GM18519 (cell line): ENCODE measurements around the gene ZCWPW1.
"Not testable (repeated sequence)": the region's sequence is repeated elsewhere in the genome, so short reads cannot be mapped to it uniquely, and the experiment has no call there.

Source experiments
- ATAC-seq: cut with Tn5 transposase; IDR thresholded peaks from one replicate; pipeline ENCODE4 v1.9.1; 2021; ENCODE audit warnings: mild to moderate bottlenecking, moderate library complexity; ENCODE audit not compliant: unreplicated experiment, low FRiP score

Gene ZCWPW1

DNA sequence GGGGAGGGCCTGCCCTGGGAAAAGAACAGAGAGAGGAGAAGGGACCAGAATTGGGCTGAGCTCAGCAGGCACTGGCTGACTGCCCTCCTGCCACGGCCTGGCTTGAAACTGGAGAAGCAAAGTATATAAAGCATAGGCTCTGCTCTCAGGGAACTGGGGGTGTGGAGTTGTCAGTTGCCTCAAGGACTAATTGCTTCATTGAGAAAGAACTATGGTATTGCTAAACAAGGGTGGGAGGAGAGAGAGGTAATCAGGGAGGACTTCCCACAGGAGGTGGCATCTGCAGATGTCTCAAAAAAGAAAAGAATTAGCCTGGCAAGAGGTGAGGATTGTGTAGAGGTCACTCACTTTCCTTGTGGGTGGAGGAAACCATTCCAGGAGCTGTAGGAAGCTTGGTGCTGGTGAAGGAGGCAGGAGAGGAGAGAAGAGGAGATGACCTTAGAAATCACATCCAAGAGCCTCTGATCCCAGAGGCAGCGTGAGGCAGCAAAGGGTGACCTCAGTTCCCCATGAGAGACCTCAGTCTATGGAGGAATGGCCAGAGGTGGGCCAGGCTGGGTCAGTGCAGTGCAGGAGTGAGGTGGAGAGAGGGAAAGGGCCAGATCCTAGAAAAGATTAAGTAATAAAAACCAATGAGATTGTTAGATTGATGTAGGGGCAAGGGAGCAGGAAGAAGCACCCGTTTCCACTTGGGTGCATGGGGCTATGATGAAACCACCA lies 68.2 kb downstream of the ZCWPW1 start:
- no peak for ATAC-seq

DNA sequence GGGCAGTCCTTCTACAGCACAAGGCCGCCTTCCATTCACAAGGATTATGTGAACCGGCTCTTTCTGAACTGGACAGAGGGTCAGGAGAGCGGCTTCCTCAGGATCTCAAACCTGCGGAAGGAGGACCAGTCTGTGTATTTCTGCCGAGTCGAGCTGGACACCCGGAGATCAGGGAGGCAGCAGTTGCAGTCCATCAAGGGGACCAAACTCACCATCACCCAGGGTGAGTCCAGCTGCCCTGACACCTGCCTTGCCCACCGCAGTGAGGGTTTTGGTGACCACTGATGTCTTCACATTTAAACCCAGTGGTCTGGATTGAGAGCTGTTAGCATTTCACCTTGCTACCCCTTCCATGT lies 69.7 kb downstream of the ZCWPW1 start:
- ATAC-seq, result no peak

DNA sequence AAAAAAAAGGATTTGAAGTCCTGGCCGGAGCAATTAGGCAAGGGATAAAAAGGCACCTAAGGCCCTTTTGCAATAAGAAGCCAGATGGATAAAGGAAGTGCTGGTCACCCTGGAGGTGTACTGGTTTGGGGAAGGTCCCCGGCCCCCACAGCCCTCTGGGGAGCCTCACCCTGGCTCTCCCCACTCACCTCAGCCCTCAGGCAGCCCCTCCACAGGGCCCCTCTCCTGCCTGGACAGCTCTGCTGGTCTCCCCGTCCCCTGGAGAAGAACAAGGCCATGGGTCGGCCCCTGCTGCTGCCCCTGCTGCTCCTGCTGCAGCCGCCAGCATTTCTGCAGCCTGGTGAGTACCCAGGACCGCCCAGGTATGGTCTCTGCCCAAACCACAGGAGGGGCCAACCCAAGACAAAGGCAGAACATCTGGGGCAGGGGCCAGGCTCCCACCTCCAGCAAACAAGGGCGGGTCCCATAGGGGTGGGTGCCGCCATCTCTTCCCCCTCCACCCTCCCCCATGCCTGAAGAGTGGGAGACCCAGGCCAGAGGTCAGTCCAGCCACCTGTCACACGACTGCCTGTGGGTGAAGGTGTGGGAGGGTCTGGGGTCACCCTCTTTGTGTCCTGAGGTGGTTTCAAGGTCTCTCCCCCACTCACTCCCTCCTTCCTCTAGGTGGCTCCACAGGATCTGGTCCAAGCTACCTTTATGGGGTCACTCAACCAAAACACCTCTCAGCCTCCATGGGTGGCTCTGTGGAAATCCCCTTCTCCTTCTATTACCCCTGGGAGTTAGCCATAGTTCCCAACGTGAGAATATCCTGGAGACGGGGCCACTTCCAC lies 70.3 kb downstream of the ZCWPW1 start, which contains the start of gene PILRB:
Gene PILRB, plus strand, starts transcription at position 91 of the 830 bp plus-strand sequence. Its CDS starts 186 bp downstream, at position 277.
- no peak for ATAC-seq

DNA sequence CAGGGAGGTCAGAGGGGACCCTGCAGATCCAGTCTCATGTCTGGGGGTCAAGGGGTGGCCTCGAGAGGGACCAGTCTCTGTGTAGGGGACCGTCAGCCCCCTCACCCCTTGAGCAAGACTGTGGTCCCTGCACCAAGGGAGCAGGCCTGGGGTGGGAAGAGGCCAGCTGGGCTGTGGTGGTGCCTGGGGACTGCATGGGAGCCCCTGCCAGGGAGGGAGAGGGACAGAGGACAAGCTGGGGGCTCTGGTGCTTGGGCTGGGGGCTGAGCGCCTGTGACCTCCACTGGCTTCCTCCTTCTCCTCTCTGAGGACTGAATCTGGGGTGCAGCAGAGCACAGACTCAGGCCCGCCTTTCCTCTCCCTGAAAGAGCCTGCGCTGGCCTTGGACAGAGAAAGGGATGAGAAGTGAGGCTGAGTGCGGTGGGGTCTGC lies 71.4 kb downstream of the ZCWPW1 start:
- no peak for ATAC-seq

DNA sequence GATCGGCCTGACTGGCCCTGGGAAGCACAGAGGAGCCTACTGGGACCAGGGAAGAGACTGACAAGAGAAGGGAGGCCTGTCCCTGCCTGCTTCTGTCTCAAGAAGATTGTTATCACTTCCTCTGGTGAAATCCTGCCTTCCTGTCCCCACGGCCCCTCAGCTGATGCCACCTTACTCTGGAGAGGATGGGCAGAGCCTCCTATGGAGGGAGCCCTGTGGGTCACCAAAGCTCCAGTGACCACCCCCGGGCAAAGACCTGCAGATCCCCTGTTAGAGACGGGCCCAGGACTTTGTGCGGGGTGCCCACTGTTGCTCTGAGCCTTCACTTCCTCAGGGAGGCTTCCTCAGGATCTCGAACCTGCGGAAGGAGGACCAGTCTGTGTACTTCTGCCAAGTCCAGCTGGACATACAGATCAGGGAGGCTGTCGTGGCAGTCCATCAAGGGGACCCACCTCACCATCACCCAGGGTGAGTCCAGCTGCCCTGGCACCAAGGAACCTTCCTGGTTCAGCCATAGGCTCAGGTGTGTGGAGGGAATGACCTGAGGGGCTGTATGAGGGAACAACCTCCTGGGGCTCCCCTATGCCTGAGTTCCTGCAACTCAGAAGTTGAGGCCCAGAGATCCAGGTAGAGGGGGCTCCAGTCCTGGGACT lies 72.0 kb downstream of the ZCWPW1 start:
- no peak for ATAC-seq

DNA sequence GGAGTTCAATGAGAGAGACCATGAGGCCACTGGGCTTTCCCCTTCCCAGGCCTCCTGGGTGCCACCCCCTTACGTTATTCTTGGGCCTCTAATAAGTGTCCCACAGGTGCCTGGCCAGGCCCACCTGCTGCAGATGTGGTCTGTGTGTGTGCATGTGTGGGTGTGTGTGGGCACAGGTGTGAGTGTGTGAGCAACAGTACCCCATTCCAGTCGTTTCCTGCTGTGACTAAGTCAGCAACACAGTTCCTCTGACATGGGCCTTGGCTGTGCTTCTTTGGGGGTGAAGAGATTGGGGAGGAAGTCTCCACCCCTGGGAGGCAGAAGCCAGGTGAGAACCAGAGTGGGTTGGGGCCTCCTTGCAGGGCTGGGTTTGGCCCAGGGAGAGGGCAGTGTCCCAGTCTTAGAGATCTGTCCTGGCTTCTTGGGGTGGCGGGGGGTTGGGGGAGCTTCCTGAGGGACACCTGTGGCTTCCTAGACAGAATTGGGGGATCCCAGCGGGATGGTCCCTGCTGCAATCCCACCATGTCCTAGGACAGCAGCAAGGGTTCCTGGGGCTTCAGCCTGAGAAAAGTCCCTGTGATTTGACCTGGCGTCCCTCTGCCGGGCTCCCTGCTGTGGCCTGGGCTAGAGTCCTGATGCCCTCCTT lies 74.7 kb downstream of the ZCWPW1 start:
- no peak for ATAC-seq

DNA sequence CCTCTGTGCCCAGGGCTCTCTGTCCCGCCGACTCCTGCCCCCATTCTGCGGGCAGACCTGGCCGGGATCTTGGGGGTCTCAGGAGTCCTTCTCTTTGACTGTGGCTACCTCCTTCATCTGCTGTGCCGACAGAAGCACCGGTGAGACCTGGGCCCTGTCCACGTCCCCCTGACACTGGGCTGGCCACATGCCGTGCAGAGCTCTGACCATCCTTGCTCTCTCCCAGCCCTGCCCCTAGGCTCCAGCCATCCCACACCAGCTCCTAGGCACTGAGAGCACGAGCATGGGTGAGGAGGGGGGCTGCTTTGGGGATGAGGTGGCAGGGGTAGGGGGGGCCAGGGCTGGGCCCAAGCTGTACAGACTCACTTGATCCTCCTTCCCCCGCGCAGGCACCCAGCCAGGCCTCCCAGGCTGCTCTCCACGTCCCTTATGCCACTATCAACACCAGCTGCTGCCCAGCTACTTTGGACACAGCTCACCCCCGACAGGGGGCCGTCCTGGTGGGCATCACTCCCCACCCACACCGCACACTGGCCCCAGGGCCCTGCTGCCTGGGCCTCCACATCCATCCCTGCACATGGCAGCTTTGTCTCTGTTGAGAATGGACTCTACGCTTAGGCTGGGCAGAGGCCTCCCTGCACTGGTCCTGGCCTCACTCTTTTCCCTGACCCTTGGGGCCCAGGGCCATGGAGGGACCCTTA lies 75.4 kb downstream of the ZCWPW1 start:
- no peak for ATAC-seq

DNA sequence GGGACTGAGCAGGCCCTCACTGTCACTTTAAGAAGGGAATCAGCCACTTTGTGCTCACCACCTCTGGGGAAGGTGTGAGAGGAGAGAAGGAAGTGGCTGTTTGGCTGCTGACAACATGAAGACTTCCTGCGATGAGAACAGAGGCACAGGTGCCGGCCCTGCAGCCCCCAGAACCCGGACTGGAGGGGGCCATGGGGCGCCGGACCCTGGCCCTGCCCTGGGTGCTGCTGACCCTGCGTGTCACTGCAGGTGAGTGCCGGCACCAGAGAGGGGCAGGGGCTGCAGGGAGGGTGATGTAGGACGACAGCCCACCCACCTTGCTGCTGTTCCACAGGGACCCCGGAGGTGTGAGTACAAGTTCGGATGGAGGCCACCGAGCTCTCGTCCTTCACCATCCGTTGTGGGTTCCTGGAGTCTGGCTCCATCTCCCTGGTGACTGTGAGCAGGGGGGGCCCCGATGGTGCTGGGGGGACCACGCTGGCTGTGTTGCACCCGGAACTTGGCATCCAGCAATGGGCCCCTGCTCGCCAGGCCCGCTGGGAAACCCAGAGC lies 76.2 kb downstream of the ZCWPW1 start:
- ATAC-seq, result not testable (repeated sequence)

DNA sequence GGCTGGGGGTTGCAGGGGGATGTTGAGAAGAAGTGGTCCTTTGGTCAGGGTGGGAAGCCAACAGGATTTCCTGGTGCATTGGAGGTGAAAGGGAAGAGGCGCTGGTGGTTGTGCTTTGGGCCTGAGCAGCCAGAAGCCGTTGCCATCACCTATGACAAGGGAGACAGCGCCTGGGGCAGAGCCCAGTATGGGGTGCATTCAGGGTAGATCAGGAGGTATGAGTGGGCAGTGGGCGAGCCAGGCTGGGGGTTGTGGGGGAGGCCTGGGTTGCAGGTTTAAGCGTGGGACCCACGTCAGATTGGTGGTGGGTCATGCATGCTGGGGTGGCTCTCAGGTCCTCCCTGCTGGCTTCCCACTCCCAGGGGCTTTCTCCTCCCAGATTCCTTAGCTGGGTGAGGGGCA lies 76.8 kb downstream of the ZCWPW1 start:
- ATAC-seq, result no peak
